ENCODE measurements around the gene PINLYP.

PINLYP gene

GRCh38 chr19:43533546-43534304 lies 41.9 kb upstream of the PINLYP start:
- DNase-seq (ENCODE audit: low spot score), result peak; percentile 99
- H2BK15ac ChIP-seq (ENCODE audit: low read length), result no peak overlapping the region
- H2BK120ac ChIP-seq (ENCODE audit: low read depth, low read length), result no peak overlapping the region
- H3K18ac ChIP-seq (ENCODE audit: low read length), result peak overlapping the region; percentile 80
- no peak overlapping the region for H2BK12ac ChIP-seq (ENCODE audit: low read length)
- no peaks in the 10 kb centered on the region for H3K79me1 ChIP-seq (ENCODE audit: low read depth, low read length)
- no peak overlapping the region for H4K8ac ChIP-seq (ENCODE audit: low read depth, low read length)
- no peaks in the 10 kb centered on the region for H3K27me3 ChIP-seq (ENCODE audit: control insufficient read depth in 3 of 3, insufficient read depth in 3 of 3, low read depth in 1 of 3, low read length in 3 of 3)
- no peak overlapping the region for H2BK5ac ChIP-seq (ENCODE audit: low read length)
- peak overlapping the region; percentile 65 for H3K4me2 ChIP-seq (ENCODE audit: insufficient read depth, low read length, poor library complexity, severe bottlenecking)
- H2AK5ac ChIP-seq (ENCODE audit: low read depth, low read length), result no peak overlapping the region
- peaks cover 8 to 13% of the 10 kb centered on the region in 2 donors for H3K4me1 ChIP-seq (ENCODE audit: control insufficient read depth in 2 of 2, insufficient read depth in 1 of 2, low read depth in 1 of 2, low read length in 2 of 2)
- no peak overlapping the region for H3K9ac ChIP-seq (ENCODE audit: low read depth, low read length, poor library complexity)
- WGBS, 2 donors (ENCODE audit: extremely low coverage in 2 of 2, insufficient read length in 2 of 2, insufficient replicate concordance in 1 of 2), result no CpG with 5 or more reads among the region's 41 CpGs
- H3K23ac ChIP-seq (ENCODE audit: low read depth, low read length, poor library complexity), result peak overlapping the region; percentile 32
- peak overlapping the region; percentile 43 to 69 for H3K4me3 ChIP-seq (ENCODE audit: low read length in 2 of 2)
- H3K4ac ChIP-seq (ENCODE audit: low read length), result no peak overlapping the region
- H4K91ac ChIP-seq (ENCODE audit: low read depth, low read length, poor library complexity), result no peak overlapping the region
- peaks cover 9 to 30% of the 10 kb centered on the region in 2 donors for H3K36me3 ChIP-seq (replicated peaks in 1 of 2; ENCODE audit: control insufficient read depth in 2 of 2, insufficient read depth in 2 of 2, low read length in 2 of 2)
- H3K9me3 ChIP-seq (replicated peaks in 1 of 2; ENCODE audit: control insufficient read depth in 2 of 2, insufficient read depth in 1 of 2, low read depth in 1 of 2, low read length in 2 of 2), result peaks cover 4 to 6% of the 10 kb centered on the region in 2 donors
- H2AFZ ChIP-seq (ENCODE audit: low read length), result peak overlapping the region; percentile 88
- H3K14ac ChIP-seq (ENCODE audit: low read length), result no peak overlapping the region
- H3K27ac ChIP-seq (replicated peaks; ENCODE audit: low read length), result peak overlapping the region; percentile 81

- no peak for DNase-seq (ENCODE audit: low spot score)
- H2BK5ac ChIP-seq (ENCODE audit: low read length), result no peak overlapping the region
- H3K4me3 ChIP-seq (ENCODE audit: low read length in 2 of 2), result peak overlapping the region in 1 of 2 donors; percentile 12
These were observed 41.2 kb upstream of the PINLYP start for GRCh38 chr19:43534305-43534815.

GRCh38 chr19:43534816-43535761 lies 40.5 kb upstream of the PINLYP start:
- Histone ChIP-seq H2BK15ac (ENCODE audit: low read length) (peak overlapping the region; percentile 46), H3K27me3 (ENCODE audit: control insufficient read depth in 3 of 3, insufficient read depth in 3 of 3, low read depth in 1 of 3, low read length in 3 of 3) (no peaks in the 10 kb centered on the region), H2AK5ac (ENCODE audit: low read depth, low read length) (peak overlapping the region; percentile 40), H3K9ac (ENCODE audit: low read depth, low read length, poor library complexity) (no peak overlapping the region), H2BK12ac (ENCODE audit: low read length) (no peak overlapping the region), H3K23ac (ENCODE audit: low read depth, low read length, poor library complexity) (peak overlapping the region; percentile 52), H3K4me3 (ENCODE audit: low read length in 2 of 2) (no peak overlapping the region), H4K91ac (ENCODE audit: low read depth, low read length, poor library complexity) (no peak overlapping the region), H3K4ac (ENCODE audit: low read length) (no peak overlapping the region), H4K8ac (ENCODE audit: low read depth, low read length) (no peak overlapping the region), H3K27ac (replicated peaks; ENCODE audit: low read length) (no peak overlapping the region), H2BK5ac (ENCODE audit: low read length) (no peak overlapping the region), H2BK120ac (ENCODE audit: low read depth, low read length) (no peak overlapping the region), H3K4me2 (ENCODE audit: insufficient read depth, low read length, poor library complexity, severe bottlenecking) (no peak overlapping the region), H3K36me3 (replicated peaks in 1 of 2; ENCODE audit: control insufficient read depth in 2 of 2, insufficient read depth in 2 of 2, low read length in 2 of 2) (peaks cover 13 to 44% of the 10 kb centered on the region in 2 donors), H3K14ac (ENCODE audit: low read length) (no peak overlapping the region), H3K9me3 (replicated peaks in 1 of 2; ENCODE audit: control insufficient read depth in 2 of 2, insufficient read depth in 1 of 2, low read depth in 1 of 2, low read length in 2 of 2) (peaks cover 6 to 14% of the 10 kb centered on the region in 2 donors), H3K18ac (ENCODE audit: low read length) (no peak overlapping the region), H3K79me1 (ENCODE audit: low read depth, low read length) (no peaks in the 10 kb centered on the region), H2AFZ (ENCODE audit: low read length) (no peak overlapping the region), H3K4me1 (ENCODE audit: control insufficient read depth in 2 of 2, insufficient read depth in 1 of 2, low read depth in 1 of 2, low read length in 2 of 2) (peaks cover 8 to 13% of the 10 kb centered on the region in 2 donors)
- peak; percentile 54 for DNase-seq (ENCODE audit: low spot score)
- no CpG with 5 or more reads among the region's 62 CpGs for WGBS, 2 donors (ENCODE audit: extremely low coverage in 2 of 2, insufficient read length in 2 of 2, insufficient replicate concordance in 1 of 2)

More at GRCh38 chr19:43534305-43534815, 41.2 kb upstream of the PINLYP start:
- peak overlapping the region; percentile 10 for H3K27ac ChIP-seq (replicated peaks; ENCODE audit: low read length)
- no peak overlapping the region for H2BK15ac ChIP-seq (ENCODE audit: low read length)
- H2AFZ ChIP-seq (ENCODE audit: low read length), result peak overlapping the region; percentile 88
- no peak overlapping the region for H2BK120ac ChIP-seq (ENCODE audit: low read depth, low read length)
- peak overlapping the region; percentile 32 for H3K23ac ChIP-seq (ENCODE audit: low read depth, low read length, poor library complexity)
- H3K9me3 ChIP-seq (replicated peaks in 1 of 2; ENCODE audit: control insufficient read depth in 2 of 2, insufficient read depth in 1 of 2, low read depth in 1 of 2, low read length in 2 of 2), result peaks cover 6 to 12% of the 10 kb centered on the region in 2 donors
- H4K91ac ChIP-seq (ENCODE audit: low read depth, low read length, poor library complexity), result no peak overlapping the region
- no CpG with 5 or more reads among the region's 17 CpGs for WGBS, 2 donors (ENCODE audit: extremely low coverage in 2 of 2, insufficient read length in 2 of 2, insufficient replicate concordance in 1 of 2)
- H3K14ac ChIP-seq (ENCODE audit: low read length), result no peak overlapping the region
- H2BK12ac ChIP-seq (ENCODE audit: low read length), result no peak overlapping the region
- H3K18ac ChIP-seq (ENCODE audit: low read length), result peak overlapping the region; percentile 58
- H4K8ac ChIP-seq (ENCODE audit: low read depth, low read length), result no peak overlapping the region
- H3K9ac ChIP-seq (ENCODE audit: low read depth, low read length, poor library complexity), result peak overlapping the region; percentile 87
- H3K27me3 ChIP-seq (ENCODE audit: control insufficient read depth in 3 of 3, insufficient read depth in 3 of 3, low read depth in 1 of 3, low read length in 3 of 3), result no peaks in the 10 kb centered on the region
- H3K79me1 ChIP-seq (ENCODE audit: low read depth, low read length), result no peaks in the 10 kb centered on the region
- H3K4me2 ChIP-seq (ENCODE audit: insufficient read depth, low read length, poor library complexity, severe bottlenecking), result peak overlapping the region; percentile 65
- H3K4me1 ChIP-seq (ENCODE audit: control insufficient read depth in 2 of 2, insufficient read depth in 1 of 2, low read depth in 1 of 2, low read length in 2 of 2), result peaks cover 8 to 13% of the 10 kb centered on the region in 2 donors
- no peak overlapping the region for H2AK5ac ChIP-seq (ENCODE audit: low read depth, low read length)
- no peak overlapping the region for H3K4ac ChIP-seq (ENCODE audit: low read length)
- H3K36me3 ChIP-seq (replicated peaks in 1 of 2; ENCODE audit: control insufficient read depth in 2 of 2, insufficient read depth in 2 of 2, low read length in 2 of 2), result peaks cover 10 to 37% of the 10 kb centered on the region in 2 donors

All from neuronal stem cell (in vitro differentiated cells).